ENCODE data around the gene ATP5ME.
"Not testable (repeated sequence)": the region's sequence is repeated elsewhere in the genome, so short reads cannot be mapped to it uniquely, and the experiment has no call there.

The ATP5ME gene

DNA sequence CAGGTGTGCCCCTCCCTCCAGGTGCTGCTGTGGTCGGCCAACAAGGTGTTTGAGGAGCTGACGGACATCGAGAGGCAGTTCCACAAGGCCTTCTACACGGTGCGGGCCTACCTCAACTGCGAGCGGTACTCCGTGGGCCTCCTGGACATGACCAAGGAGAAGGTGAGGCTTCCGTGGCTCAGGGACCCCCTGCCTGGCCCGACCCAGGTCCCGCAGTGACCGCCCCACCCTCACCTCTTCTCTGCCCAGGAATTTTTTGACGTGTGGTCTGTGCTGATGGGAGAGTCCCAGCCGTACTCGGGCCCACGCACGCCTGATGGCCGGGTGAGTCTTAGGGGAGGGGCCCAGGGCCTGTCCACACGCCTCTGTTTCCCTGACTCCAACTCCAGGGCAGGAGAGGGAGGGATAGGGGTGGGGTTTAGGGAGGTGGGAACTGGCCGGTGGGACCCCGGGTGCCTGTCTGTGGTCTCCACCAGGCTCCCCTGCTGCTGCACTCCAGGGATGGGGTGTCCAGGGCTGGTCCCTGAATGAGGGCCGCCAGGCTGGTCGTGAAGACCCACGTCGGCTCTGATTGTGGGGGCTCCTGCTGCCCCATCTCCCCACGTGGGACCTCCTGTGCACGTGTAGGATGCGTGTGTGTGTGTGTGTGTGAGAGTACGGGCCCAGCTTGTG is 20.1 kb downstream of the ATP5ME start:
- no peak for DNase-seq

DNA sequence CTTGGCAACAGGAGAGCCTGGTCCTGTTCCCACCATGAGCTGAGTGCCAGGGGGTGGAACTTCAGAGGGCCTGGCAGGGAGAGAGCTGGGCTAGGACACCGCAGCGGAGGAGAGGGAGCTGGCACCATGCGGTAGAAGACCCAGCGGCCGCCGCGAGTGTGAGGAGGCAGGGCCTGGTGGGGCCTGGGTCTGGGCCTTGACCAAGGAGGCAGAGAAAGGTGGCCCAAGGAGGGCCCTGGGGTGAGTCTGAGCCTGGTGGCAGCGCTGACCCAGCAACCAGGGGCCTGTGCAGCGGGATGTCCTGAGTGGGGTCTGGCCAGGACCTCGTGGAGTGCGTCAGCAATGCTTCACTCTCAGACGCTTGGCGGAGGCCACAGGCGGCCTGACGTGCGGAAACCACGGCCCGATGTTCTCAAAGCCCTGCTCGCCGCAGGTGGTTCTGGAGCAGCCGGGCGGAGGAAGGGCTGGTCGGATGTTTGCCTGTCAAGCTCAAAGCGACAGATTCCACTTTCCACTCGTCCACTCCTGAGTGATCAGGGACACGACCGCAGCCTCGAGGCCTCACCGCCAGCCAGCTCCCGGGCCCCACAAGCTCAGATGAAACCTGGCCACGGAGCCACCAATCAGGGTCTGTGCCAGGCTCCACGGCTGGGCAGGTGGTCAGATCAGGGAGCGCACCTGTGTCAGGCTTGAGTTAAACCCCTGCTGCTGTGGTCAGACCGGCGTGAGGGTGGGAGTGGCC is 20.8 kb downstream of the ATP5ME start:
- DNase-seq, result no peak

DNA sequence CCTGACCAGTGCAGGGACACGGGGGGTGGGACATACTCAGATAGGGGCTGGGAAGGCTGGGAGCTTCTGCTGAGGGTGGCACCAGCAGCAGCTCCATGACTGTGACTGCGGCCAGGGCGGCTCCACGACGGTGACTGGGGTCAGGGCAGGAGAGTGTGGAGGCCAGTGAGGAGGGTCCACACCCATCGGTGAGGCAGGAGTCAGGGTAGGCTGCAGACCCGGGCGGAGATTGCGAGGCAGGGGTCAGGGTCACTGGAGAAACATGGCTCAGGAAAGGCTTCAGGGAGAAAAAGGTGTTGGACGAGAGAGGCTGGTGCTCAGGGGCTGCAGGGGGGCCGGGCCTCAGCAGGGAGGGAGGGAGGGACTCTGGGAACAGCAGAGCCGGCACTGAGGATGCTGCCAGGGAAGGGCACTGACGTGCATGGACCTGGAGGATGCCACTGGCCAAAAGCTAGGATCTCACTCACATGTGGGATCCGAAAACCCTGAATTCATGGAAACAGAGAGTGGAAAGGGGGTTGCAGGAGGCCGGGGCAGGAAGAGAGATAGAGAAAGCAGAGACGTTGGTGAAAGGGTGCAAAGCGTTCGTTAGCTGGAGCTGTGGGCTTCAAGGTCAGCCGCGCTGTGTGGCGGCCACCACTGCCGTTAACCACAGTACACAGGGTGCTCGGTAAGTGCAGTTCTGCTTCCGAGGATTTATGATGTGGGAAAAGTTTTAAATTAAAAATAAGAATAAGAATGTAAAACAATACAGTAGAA is 22.0 kb downstream of the ATP5ME start:
- DNase-seq, result no peak

DNA sequence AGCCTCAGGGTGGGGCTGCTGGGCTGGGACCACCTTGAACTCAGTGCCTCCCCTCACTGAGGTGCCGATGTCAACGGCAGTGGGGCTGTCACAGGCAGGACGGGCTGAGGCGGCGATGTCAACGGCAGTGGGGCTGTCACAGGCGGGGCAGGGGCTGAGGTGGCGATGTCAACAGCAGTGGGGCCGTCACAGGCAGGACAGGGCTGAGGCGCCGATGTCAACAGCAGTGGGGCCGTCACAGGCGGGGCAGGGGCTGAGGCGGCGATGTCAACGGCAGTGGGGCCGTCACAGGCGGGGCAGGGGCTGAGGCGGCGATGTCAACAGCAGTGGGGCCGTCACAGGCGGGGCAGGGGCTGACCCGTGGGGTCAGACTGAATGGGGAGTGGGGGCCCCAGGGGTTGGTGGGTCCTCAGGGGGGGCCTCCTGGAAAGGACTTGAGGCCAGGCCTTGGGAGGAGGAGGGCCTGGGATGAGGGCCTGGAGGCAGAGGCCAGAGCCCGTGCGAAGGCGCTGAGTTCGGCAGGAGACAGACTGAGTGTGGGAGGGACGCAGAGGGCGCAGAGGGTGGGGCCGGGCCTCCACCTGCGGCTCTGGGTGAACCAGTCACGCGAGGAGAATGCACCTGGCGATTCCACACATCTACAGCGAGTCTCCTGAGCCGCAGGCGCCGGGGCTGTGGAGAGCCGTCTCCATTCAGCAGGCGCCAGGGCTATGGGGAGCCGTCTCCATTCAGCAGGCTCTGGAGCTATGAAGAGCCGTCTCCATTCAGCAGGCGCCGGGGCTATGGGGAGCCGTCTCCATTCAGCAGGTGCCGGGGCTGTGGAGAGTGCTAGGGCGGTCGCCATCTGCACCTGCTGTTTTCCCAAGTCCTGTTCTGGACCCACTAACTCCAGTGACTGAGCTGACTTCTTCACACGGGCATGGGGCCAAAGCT is 22.9 kb downstream of the ATP5ME start:
- no peak for DNase-seq

DNA sequence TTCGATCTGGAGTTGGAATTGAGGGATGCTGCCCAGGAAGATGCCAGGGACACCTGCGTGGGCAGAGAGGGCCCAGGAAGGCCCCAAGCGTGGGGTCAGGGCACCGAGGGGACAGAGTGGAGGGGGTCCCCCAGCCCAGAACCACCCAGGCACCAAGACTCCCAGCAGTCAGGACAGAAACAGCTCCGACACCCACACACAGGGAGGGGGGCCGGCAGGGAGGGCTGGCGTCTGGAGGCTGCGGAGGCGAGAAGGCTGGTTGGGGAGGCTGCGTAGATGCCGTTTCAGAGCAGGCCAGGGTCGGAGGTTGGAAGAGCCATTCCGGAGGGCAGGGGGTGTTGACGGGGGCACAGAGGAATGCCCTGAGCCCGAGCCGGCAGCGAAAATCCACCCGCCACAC is 23.6 kb downstream of the ATP5ME start:
- no peak for DNase-seq

DNA sequence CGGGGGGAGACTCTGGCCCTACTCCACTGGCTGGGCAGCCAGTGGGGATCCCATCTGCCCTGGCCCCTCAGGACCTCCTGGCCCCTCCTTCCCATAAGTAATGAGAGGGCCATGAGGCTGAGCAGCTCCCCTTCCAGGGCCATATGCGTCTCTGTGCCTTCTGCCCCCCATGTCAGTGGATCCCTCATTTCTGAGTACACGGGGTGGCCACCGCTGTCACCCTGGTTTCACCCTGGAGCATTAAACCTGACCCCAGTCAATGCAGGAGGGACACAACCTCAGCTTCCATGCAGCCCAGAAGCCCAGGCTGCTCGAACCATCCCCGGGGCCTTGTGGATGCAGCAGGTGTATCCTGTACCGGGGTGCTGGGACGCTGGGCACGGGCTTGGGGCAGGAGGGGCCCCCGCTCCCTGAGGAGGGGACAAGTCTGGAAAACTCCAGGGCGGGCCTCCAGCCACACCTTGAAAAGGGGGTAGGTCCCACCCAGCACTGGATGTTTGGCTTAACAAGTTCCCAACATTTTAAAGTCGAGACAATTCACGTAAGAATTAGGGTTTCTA is 24.2 kb downstream of the ATP5ME start:
- no peak for DNase-seq

DNA sequence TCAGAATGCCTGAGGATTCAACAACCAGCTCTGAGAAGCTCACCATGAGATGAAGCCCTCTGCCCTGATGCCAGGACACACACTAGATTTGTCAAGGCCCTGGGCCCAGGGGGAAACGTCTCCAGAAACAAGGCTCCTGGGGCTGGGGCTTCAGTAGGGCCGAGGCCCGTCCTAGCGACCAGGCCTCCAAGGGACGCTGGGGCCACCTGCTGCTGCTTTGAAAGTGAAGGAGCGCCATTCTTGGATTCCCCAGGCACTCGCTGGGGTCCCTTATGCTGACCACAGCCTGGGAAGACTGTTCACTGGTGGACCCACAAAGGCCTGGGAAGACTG is 24.8 kb downstream of the ATP5ME start:
- DNase-seq, result no peak

DNA sequence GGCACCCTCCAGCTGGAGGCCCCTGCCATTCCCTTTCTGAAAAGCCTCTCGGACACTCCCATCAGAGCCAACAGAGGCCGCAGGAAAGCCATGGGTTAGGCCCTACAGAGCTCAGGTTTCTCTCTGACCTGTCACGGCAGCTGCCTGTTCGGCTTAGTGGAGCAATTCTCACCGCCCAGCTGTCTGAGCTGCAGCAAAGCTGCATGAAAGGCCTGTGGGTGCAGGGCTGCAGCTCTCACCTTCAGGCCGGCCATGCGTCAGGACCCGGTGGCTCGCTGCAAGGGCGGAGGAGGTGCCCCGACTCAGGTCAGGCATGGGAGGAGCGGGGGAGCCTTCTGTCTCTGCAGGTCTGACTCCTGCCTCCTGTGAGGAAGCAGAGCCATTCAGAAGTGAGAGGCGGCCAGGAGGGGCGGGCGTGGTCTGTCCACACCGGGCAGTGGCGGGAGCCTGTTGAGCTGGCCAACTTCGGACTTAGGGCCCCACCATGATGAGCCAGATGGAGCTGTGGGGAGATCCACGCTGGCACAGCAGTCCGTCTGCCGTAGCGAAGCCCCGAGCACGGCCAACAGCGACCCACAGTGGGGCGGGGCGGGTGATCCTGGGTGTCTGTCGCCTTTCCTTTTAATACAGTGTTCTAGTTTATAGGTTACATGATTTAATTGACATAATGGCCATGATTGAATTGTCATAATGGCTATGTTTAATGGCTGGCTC is 25.3 kb downstream of the ATP5ME start:
- no peak for DNase-seq

DNA sequence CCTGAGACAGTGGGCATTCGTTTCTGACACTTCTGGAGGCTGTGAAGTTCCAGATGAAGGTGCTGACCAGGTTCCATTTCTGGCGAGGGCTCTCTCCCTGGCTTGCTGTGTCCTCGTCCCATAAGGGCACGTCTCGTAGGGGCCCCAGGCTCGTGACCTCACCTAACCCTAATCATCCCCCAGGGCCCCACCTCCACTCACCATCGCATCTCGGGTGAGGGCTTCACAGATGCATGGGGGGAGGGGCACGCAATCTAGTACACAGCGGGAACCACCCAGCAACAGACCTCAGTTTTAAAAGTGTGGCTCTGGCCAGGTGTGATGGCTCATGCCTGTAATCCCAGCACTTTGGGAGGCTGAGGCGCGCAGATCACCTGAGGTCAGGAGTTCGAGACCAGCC is 26.6 kb downstream of the ATP5ME start:
- DNase-seq, result no peak

DNA sequence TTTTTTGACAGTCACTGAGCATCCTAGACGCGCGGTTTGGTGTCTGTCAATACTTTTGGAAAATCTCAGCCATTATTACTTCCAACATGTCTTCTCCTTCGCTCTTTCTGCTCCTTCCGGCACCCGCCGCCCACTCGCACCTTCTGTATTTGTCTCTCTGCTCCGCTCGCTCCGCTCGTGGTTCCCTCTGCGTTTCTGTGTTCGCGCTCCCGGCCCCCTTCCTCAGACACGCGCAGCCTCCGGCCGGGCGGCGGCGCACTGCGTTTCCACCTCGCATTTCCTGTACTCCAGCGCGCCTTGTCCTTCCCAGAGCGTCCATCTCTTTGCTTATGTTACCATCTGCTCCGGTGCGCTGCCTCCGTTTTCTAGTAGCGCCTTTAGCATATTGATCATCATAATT is 27.6 kb downstream of the ATP5ME start:
- no peak for DNase-seq

DNA sequence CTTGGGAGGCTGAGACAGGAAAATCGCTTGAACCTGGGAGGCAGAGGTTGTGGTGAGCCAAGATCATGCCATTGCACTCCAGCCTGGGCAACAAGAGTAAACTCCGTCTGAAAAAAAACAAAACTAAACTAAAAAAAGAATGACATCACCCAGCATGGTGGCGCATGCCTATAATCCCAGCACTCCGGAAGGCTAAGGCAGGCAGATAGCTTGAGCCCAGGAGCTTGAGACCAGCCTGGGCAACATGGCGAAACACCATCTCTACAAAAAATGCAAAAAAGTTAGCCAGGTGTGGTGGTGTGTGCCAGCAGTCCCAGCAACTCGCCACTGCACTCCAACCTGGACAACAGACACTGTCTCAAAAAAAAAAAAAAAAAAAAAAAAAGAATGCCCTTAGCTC is 31.7 kb downstream of the ATP5ME start:
- not testable (repeated sequence) for DNase-seq

DNA sequence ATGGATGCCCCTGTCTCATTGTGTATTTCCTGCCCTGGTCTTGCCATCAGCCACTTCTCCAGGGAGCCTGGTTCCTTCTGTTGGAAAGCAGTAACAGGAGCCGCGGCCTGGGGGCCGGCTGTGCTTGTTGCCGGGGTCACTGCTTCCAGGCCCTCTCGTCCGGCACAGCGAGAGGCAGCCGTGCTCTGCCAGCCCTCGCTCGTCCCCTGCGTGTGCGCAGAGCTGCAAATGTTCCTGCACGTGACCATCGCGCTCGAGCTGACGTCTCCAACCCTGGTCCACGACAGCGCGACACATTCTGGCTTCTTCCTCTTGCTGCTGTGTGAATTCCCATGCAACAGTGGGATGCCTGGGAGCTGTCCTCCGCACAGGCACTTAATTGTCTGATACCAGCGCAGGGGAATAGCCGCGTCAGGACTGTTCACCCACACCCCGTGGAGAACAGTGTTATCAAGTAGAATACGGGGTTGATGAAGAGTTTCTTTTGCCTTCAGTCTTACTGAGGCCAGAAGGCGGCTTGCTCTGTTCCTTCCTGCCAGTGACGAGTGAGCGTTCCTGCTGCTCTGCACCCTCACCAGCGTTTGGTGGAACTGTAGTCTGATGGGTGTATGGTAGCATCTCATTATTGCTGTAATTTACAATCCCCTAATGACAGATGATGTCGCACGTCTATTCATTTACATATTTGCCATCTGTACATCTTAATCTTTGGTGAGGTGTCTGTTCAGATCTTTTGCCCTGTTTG is 36.4 kb downstream of the ATP5ME start:
- DNase-seq, result no peak

DNA sequence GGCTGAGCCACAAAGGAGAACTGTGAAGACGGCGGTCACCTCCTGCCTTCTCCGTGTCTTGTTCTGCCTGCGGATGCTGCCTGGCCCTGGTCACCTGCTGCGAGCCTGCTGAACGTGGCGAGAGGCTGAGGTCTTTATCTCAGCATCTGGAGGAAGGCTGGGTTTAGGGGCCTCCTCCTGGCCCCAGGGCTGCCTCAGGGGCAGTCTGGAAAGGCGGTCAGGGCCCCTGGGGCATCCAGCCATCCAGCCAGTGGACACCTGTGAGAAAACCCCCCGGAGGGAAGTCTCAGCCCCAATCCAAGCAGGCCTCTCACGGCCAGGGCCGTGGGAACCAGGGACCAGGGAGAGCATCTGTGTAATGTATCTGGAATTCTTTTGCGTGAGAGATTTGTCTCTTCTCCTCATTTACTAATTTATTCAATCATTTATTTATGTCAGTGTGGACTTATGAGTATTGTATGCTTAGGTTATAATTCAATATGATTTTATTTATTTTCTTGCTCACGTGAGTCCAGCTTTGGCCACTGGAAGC is 37.4 kb downstream of the ATP5ME start:
- no peak for DNase-seq

DNA sequence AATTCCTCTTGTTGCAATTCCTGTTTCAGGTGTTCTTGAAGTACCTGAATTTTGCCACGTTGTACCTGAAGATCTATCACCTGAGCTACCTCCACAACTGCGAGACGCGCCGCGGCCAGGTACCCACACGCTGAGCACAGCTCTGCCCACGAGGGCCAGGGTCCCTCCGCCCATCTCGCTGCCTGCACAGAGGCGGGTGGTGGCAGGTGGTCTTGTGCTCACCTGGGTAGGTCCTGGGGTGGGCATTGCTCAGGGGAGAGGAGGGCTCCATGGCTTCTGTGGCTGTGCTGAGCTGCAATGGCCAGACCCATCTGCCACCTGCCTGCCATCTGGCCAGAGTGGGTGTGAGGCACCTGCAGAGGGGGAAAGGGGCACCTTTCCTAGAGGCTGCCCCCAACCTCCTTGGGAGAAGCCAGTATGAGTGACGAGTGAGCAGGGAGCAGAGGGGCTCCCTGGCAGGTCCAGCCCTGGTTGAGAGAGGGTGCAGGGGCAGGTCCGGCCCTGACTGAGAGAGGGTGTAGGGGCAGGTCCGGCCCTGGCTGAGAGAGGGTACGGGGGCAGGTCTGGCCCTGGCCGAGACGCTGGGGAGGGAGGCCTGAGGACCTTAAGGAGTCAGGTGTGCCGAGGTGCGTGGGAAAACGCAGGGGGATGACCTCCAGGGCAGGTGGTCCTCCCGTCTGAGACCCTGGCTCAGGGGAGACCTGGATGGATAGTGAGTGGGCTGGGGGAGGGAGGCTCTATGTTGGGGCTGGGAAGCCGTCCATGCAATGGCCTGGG is 38.0 kb downstream of the ATP5ME start:
- no peak for DNase-seq

DNA sequence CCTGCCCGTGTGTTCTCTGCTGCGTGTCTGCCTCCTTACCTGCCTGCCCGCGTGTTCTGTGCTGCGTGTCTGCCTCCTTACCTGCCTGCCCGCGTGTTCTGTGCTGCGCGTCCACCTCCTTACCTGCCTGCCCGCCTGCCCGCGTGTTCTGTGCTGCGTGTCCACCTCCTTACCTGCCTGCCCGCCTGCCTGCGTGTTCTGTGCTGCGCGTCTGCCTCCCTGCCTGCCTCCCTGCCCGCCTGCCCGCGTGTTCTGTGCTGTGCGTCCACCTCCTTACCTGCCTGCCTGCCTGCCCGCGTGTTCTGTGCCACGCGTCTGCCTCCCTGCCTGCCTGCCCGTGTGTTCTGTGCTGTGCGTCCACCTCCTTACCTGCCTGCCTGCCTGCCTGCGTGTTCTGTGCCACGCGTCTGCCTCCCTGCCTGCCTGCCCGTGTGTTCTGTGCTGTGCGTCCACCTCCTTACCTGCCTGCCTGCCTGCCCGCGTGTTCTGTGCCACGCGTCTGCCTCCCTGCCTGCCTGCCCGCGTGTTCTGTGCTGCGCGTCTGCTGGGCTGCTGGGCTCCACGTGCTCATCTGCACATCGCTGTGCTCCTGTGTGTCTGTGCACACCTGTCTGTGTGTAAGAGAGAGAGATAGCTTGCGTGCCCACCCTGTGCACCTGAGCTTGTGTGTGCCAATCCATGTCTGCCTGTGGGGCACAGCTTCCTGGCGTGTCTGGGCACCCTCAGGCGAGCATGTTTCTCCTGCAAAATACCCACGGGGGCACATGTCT is 38.8 kb downstream of the ATP5ME start:
- DNase-seq, result not testable (repeated sequence)

DNA sequence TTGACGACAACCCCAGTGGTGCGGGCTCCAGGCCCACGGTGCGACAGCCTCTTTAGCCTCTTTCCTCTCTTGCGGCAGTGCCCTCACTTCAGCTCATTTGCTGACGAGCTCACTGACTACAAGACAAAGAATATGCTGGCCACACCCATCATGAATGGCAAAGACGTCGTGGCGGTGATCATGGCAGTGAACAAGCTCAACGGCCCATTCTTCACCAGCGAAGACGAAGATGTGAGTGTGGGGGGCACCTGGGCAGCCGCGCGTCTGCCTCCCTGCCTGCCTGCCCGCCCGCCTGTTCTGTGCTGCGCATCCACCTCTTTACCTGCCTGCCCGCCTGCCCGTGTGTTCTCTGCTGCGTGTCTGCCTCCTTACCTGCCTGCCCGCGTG is 39.5 kb downstream of the ATP5ME start:
- DNase-seq, result no peak

DNA sequence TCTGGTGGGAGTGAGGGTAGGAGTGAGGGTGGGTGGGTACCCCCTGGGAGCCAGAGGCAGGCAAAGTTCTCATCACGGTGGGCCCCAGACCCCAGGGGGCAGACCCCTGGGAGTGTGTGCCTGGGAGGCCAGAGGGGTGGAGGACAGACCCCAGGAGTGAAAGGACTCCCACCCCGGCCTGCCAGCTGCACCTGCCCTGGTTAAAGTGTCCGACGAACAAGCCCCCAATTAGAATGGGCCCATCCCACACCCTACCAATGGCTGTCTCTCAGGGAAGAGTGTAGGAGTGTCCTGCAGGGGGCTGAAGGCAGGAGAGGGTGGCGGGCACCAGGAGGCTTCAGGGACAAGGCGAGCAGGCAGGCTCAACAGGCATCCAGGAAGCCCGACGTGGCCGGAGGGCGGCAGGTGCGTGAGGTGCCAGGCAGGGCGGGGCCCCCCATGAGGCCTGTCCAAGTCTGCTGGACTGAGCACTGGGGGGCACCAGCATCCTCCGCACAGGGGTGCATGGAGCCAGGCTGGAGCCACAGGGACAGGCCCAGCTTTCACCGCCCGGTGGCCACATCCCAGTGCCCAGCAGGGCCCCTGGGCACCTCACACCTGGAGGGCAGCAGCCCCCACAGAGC is 40.0 kb downstream of the ATP5ME start:
- no peak for DNase-seq

DNA sequence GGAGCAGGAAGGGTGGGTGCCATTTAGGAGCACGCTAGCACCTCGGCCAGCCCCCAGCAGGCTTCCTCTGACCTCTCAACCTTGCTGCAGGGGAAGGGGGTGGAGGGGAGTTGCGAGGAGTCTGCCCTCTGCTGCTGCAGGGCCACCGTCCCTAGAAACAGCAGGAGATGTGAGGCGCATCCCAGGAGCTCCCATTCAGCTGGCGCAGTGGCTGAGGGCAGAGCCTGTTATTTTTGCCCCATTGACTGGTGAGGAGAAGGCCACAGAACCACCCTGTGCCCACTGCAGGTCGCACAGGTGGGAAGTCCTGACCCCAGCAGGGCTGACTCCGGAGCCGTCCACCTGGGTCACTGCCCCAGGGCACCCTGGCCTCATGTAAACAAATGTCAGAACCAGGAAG is 40.7 kb downstream of the ATP5ME start:
- DNase-seq, result no peak

DNA sequence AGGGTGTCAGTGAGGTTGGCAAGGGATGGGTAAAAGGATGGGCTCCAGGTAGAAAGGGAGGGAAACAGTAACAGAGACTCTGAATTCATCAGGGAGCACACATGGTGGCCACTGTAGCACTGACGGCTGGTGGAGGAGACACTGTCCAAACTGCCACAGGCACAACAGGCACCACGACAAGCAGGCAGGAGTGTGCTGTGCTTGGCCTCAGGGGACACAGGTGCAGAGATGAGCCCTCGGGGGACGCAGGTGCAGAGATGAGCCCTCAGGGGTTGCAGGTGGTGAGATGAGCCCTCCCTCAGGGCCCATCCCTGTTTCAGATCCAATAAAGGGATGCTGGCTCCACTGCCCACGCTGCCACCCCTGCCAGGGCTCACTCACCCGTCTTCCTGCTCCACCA is 41.1 kb downstream of the ATP5ME start:
- DNase-seq, result no peak

All from fibroblast of skin of right biceps (primary cell).